NOMO-1 treated with dmso at 0.1 percent for 144 hours (cell line): ENCODE measurements around the gene ZC3H18.

Experiments used
- DNase-seq: peaks from one replicate; lab custom pipeline; 2025; ENCODE audit not compliant: unreplicated experiment; lab: John Stamatoyannopoulos, UW

Gene ZC3H18

GRCh38 chr16:88532434-88533241 lies 37.6 kb upstream of the ZC3H18 start:
- no peak for DNase-seq

GRCh38 chr16:88533381-88533917 lies 36.8 kb upstream of the ZC3H18 start:
- no peak for DNase-seq

- peak; percentile 40 for DNase-seq
These were observed 36.1 kb upstream of the ZC3H18 start for GRCh38 chr16:88533932-88534637.

DNA sequence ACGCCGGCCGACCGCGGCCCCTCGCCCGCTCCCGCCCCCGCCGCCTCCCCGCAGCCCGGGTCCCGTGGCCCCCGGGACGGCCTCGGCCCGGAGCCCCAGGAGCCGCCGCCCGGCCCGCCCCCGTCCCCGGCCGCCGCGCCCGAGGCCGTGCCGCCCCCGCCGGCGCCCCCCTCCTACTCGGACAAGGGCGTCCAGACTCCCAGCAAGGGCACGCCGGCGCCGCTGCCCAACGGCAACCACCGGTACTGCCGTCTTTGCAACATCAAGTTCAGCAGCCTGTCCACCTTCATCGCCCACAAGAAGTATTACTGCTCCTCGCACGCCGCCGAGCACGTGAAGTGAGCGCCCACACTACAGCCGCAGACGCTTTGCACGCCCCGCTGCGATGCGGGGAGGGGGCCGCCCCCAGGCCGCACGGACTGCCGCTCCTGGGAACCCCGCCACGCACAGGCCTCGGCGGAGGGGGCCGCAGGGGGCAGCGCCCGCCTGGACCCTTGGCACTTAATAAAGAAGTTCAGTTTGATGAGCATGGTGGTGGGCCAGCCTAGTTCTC lies 35.5 kb upstream of the ZC3H18 start:
- peak; percentile 19 for DNase-seq

DNA sequence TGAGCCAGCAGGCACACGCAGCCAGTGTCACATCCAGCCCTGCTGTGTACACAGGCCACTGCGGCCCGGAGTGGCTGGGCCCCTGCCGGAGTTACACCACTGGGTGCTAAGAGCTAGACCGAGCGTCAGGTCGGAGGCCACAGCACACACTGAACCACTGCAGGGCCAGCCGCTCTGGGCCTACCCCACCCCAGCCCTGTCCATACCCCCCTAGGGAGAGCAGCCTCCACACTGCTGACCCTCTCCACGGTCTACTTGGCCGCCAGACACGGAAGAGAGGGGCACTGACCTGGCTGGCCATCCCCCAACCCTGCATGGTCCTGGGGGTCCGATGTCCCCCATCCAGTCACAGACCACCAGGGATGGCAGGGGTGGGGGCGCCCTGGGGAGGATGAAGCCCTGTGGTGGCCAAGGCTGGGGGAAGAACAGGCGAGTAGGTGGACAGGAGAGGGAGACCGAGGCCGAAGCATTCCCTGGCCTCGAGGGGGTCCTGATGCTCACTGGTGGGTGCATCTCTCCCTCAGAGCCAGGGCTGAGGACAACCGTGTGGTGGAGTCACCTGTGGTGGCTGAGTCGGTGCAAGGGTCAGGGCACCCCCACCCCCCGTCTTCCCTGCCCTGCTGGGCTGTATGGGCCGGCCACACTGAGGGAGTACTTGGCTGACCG lies 34.9 kb upstream of the ZC3H18 start:
- no peak for DNase-seq

- no peak for DNase-seq
These were observed 34.4 kb upstream of the ZC3H18 start for GRCh38 chr16:88535857-88536222.

- no peak for DNase-seq
These were observed 33.7 kb upstream of the ZC3H18 start for GRCh38 chr16:88536510-88536909.

DNA sequence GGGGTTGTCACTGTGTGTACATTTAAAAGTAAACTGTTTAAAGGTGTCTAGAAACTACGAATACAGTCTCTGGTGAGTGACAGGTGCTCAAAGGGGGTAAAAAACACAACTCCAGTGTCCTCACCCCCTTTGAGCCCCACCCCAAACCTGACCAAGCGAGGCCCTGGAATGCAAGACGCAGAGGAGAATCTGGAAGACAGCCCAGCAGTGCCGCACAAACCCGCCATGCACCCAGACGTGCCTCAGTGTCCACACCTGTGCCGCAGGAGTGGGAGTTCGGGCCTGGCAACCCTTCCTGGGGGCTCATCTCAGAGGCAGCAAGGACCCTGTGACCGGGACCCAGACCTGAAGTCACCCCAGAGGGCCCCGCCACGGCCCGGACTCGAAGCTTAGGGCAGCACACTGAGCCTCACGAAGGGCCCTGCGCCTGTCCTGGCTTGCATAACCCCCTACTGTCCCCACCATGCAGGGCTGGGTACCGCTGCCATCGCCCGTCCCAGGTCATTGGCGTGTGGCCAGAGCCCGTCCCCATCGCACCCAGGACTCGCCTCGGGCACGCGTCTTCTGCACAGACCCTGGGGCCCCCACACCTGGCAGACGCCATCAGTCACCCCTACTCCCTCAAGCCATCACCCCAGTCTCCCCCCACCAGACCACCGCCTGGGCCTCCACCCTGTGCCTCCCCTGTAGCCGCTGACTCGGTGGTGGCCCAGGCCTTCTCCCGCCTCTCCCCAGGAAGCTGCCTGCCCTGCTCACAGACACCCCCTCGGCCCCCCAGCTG lies 33.0 kb upstream of the ZC3H18 start:
- DNase-seq, result no peak

DNA sequence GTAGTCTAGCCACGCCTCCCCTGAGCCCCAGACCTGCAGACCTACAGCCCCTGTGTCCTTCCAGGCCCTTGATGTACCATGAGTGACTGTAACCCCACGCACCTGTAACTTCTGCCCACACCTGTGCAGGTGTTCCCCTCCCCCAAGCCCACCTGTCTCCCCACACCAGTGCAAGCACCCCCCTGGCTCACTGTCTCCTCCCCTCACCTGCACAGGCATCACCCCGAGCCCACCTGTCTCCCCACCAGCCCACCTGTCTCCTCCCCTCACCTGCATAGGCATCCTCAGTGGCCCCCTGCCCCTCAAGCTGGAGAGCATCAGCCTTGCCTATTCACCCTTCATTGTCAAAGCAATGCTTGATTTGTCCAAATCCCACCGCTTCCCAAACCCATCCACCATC lies 32.3 kb upstream of the ZC3H18 start:
- no peak for DNase-seq

DNA sequence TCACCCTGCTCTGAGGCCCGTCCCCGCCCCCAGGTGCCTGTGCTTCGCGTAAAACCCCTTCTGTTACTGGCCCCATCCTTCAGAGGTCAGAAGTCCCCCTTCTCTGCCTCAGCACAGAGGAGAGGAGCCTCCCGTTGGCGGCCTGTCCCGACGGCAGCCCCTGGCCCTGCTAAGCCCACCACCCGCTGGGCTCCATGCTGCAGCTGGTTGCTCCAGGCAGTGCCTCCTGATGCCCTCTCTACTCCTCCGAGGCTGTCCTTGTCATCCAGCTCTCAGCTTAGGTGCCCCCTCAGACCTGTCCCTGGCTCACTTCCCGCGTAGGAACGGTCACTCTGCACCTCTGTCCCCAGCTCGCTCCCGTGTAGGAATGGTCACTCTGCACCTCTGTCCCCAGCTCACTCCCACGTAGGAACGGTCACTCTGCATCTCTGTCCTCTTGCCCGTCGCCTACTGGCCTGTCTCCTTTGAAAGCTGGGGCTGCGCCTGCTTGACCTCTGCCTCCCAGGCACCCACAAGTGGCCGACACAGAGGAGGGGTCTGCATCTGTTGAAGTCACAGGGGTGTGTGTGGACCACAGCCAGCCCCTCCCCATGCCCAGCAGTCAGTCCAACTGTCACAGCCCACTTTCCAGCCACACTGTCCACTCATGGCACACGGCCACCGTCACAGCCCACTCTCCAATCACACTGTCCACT lies 31.7 kb upstream of the ZC3H18 start:
- no peak for DNase-seq

GRCh38 chr16:88539261-88539651 lies 30.9 kb upstream of the ZC3H18 start:
- DNase-seq, result no peak

GRCh38 chr16:88539652-88540345 lies 30.4 kb upstream of the ZC3H18 start:
- DNase-seq, result no peak

DNA sequence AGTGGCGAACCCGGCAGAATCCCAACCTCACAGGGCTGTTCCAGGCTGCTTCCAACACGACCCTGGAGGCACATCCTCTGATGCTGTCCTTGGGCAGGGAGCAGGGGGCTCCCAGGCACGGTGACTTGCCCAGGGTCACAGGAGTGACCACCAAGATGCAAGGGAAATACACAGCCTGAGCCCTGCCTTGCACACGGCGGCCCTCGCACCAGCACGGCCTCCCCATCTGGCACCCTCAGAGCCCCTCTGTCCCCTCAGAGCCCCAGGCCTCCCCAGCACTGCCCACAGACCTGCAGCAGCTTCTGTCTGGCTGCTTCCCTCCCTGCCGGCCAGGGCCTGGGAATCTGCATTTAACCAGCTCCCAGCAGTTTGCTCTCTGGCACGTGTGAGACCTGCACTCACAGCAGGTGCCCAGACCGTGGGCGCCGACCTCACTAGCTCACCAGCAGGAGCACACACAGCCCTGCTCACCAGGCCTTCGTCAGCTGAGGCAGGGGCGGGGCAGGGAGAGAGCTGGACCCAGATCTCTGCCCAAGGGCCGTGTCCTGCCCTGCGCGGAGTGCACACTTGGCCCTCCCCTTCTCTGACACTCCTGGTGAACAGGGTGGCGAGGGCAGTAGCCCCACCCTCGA lies 29.7 kb upstream of the ZC3H18 start:
- no peak for DNase-seq

DNA sequence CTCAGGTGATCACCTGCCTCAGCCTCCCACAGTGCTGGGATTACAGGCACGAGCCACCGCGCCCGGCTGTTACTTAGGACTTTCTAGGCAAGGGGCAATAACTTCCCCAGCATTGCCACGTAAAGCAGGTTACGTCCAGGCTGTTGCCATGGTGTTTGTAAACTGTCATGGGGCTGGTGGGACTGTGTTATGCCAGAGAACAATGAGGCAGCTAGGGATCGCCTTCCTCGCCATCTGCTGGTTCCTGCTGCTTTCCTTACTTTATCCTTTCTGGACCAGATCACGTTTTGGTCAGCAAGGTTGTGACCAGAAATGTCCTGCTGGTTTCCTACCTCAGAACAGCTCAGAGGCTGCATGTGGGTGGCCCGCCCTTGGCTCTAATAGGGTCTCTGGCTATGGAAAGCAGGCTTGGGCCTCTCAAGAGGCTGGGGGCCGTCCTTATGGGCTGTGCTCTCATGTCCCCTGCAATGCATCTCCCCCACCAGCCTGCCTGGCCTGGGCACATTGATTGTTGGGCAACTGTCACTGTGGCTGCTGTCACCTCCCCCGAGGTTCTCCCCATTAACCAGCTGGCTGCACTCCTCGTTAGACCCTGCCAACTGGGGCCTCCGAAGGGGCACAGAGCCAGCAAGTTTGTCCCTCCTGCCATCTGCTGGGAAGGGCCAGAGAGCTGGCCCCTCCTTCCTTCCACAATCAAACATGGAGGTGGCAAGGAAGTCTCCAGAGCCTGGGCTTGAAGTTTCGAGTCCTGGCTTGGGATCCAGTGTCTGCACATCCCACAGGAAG lies 28.2 kb upstream of the ZC3H18 start:
- no peak for DNase-seq

DNA sequence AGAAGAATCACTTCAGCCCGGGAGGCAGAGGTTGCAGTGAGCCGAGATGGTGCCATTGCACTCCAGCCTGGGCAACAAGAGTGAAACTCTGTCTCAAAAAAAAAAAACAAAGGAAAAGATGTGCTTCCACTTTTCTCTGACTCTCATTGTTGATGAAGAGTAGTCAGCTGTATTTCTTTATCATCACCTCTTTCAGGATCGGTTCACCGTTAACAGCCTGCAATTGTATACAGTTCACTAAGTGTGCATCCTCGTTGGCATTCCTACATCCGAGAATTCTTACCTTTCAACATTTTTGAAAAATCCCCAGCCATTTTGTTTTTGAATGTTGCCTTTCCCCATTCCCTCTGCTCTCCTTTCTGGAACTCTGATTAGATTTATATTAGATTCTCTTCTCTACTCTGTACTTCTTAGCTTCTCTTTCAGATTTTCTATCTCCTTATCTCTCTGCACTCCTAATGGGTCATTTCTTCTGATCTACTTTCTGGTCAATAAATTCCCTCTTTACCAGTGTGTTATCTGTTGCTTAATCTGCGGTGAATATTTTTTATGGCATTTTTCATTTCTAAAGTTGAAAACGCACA lies 26.9 kb upstream of the ZC3H18 start:
- no peak for DNase-seq

- no peak for DNase-seq
These were observed 24.4 kb upstream of the ZC3H18 start for GRCh38 chr16:88545781-88546180.

- DNase-seq, result no peak
These were observed 21.9 kb upstream of the ZC3H18 start for GRCh38 chr16:88548131-88548874.
